GM18909 (cell line): ENCODE data around the gene ARRB1.
A peak's percentile ranks its signal among the peaks of the same experiment; 100 is the strongest.
"Not testable (repeated sequence)": the region's sequence is repeated elsewhere in the genome, so short reads cannot be mapped to it uniquely, and the experiment has no call there.

Experiments used
- ATAC-seq: cut with Tn5 transposase; IDR thresholded peaks from one replicate; pipeline ENCODE4 v1.9.1; 2021; ENCODE audit warnings: mild to moderate bottlenecking; ENCODE audit not compliant: unreplicated experiment, poor library complexity

The ARRB1 gene

GRCh38 chr11:75373201-75373600, 21.7 kb upstream of the ARRB1 start:
- ATAC-seq = no peak

DNA sequence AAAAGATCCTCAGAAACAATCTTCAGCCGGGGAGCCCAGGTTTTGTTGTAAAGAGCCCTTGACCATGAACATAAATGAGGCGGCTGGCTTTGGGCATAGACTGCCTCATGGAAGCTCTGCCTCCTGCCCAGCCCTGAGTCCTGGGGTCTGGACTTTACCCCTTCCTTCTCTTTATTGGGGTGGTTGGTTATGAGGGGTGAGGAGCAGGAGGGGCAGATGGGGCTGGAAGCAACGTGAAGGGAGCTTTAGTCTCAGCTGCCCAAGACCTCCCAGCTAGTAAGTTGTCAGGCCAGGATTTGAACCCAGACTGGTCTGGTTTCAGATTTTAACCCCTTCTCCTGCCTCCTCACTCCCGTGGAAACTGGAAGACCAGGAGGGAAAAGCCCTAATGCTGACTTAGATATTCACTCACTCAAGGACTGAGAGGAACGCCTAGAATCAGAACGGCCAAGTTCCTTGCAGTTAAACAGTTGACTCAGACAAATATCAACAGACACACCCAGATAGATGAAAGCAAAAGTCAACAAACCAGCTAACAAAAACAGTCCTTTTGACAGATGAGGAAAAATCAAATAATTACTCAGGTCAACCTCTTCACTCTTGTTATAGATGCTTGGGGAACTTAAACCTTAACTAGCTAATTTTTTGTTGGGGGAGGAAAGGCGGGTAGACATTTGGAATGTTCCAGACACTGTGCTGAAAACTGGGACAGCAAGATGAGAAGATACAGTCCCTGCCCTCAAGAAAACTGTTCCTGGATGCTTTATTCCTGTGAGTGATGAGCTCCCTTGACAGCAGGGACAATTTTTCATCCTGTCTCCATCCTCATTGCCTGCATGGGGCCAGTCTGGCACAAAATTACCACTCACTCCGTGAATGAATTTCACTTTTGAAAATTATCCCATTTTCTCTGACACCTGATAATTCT, 20.8 kb upstream of the ARRB1 start:
- no peak for ATAC-seq

DNA sequence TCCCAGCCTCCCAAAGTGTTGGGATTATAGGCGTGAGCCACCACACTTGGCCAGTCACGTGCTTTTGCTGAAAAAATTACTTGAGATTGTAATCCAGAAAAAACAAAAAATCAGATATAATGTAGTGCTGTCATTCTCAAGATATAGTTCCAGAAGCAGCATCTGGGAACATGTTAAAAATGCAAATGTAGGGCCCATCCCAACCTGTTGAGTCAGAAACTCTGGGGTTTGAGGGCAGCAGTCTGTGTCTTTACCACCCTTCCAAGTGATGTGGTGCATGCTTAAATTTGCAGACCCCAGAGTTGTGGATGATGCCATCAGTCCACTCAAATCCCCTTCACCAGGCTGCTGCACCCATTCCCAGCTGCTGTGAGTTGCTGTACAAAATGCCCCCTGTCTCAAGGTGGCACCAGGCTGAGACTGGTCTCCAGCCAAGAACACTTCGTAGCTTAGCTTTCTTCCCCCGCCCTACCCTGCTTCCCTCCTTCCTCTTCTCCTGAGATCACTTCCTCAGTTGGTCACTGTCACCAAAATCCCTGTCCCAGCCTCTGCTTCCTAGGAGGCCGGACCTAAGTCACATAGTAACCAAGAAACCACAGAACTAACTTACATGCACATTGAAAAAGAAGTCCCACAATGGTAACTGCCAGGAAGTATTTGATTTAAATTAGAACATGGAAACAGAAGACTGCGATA, 18.2 kb upstream of the ARRB1 start:
- no peak for ATAC-seq

- ATAC-seq = not testable (repeated sequence)
Observed at GRCh38 chr11:75366826-75367225, 15.4 kb upstream of the ARRB1 start.

- ATAC-seq = no peak
Observed at GRCh38 chr11:75365711-75366181, 14.3 kb upstream of the ARRB1 start.

GRCh38 chr11:75362285-75362684, 10.8 kb upstream of the ARRB1 start:
- ATAC-seq = not testable (repeated sequence)

GRCh38 chr11:75356613-75357012, 5.2 kb upstream of the ARRB1 start:
- ATAC-seq = no peak

DNA sequence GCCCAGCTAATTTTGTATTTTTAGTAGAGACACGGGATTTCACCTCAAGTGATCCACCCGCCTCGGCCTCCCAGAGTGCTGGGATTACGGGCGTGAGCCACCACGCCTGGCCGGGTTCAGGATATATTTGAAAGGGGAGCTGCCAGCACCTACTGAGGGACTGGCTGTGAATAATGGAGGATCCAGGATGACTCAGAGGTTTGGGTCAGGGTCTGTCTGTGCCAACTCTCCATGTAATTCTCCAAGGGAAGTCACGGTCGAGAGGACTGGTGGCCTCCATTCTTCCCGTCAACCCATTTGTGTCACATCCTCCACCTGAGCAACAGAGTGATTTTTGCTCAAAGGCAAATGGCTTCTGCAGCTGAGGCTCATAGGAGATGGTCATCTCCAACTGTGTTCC, 3.6 kb upstream of the ARRB1 start:
- no peak for ATAC-seq

DNA sequence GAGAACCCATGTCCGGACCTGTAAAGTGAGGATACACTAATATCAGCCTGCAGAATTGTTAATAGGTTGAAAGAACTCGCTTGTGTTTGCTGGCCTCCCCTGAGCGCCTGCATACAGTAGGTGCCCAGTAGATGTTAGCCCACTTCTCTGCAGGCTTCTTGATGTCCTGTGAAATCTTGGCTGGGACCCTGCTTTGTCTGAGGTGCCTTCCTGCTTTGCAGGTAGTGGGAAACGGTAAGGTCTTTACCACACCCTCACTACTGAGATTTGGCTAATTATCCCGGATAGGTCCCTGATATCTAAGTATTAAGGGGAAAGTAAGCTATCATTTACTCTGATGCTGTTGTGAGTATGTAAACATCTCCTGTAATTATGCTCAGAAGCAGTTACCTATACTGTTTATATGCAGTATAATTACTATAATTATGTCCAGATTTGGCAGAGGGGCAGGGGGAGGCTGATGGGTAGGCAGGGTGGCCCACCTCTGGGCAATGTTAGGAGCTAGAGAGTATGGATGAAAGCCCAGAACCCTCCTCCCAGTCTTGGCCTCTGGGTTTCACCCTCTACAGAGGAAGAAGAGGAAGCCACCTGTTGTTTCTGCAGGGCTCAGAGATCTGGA, 1.2 kb upstream of the ARRB1 start:
- no peak for ATAC-seq

DNA sequence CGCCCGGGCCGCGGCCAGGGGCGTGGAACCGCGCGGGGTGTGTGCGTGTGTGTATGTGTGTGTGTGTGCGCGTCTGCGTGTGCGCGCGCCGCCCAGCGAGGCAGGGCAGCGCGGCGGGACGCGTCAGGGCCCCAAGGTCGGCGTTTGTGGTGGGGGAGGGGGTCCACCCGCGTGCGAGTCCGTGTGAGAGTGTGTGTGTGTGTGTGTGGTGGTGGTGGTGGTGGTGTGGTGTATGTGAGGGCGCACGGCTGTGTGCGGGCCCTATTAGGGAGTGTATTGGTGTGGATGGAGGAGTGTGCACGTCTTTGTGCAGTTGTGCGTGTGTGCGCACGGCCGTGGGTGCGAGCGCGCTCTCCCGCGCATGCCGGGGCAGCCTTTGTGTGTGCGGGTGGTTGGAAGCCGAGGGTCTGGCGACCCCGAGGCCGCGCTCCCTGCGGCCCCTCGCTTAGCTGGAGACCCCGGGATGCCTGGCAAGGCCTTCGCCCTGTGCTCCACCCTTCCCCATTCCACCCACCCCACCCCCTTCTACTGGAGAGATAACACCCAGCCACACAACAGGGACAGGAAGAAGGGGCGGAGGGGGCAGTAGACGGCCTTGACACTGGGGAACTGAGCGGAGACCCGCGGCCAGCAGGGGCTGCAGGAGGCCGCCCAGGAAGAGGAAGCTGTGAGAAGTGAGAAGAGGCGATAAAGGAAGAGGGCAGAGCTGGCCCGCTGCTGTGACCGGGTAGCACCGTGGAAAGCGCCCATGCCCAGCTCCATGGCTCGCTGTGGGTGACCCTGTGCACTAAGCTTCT, 528 bp upstream of the ARRB1 start:
- peak; percentile 43 for ATAC-seq

DNA sequence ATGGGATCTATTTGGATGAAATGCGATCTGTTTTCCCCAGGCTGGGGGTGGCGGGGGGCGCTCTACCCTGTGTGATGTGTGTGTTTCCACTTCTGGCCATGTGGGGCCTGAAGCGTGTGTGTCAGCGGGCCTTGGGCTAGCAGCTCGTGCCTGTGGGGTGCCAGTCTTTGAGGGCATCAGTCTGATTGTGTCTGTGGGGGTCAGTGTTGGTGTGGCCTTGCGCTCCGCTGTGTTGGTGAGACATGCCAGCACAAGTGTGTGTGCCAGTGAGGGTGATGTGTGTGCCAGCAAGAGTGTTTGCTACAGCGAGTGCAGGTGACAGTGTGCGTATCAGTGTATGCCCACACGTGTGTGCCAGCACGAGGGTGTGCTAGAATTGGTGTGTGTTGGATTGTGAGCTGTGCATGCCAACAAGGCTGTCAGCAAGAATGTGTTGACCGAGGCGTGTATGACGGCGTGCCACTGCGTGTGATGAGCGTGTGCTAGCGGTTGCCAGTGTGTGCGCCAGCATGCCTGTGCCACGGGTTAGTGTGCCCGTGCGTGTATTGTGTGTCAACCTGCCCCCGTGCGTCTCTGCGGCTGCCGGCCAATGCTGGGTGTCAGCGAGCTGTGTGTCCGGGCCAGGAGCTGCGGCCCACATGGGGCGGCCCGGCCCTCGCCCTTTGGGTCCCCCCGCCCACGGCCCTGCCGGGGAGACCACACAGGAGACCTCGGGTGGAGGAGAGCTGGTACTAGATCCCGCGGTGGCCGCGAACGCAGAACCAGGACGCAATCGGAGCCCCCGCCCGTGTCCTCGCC, 519 bp downstream of the ARRB1 start:
- peak; percentile 28 for ATAC-seq

DNA sequence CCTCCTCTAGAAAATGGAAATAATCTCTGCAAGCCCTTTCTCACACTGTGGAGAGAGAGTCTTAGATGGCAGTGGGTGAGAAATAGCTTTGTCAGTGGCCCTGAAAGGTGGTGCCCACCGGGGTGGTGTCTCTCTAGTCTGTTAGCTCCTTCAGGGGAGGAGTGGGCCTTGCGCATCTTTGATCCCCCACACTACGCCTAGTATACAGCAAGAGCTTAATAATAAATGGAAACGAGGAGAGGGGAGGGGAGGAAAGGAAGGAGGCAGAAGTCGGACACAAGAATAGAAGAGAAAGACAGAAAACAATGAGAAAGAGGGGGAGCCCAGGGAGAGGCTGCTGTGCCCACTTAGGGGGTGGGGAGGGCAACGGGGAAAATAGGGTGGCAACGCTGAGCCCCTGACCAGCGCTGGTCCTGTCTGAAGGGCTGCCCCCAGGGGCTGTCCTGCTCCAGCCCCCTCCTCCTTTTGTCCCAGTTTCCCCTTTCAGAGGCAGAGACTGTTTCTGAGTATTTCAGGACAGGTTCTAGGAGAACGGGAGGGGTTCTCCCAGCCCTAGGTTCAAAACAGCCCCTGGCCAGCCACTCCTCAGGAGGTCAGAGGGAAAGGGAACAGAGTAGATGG, 1.2 kb downstream of the ARRB1 start:
- ATAC-seq = no peak

- ATAC-seq = no peak
Observed at GRCh38 chr11:75349521-75350116, 1.8 kb downstream of the ARRB1 start.

GRCh38 chr11:75347781-75348566, 3.5 kb downstream of the ARRB1 start:
- no peak for ATAC-seq

- no peak for ATAC-seq
Observed at GRCh38 chr11:75346912-75347647, 4.4 kb downstream of the ARRB1 start.

GRCh38 chr11:75346296-75346695, 5.2 kb downstream of the ARRB1 start:
- no peak for ATAC-seq

DNA sequence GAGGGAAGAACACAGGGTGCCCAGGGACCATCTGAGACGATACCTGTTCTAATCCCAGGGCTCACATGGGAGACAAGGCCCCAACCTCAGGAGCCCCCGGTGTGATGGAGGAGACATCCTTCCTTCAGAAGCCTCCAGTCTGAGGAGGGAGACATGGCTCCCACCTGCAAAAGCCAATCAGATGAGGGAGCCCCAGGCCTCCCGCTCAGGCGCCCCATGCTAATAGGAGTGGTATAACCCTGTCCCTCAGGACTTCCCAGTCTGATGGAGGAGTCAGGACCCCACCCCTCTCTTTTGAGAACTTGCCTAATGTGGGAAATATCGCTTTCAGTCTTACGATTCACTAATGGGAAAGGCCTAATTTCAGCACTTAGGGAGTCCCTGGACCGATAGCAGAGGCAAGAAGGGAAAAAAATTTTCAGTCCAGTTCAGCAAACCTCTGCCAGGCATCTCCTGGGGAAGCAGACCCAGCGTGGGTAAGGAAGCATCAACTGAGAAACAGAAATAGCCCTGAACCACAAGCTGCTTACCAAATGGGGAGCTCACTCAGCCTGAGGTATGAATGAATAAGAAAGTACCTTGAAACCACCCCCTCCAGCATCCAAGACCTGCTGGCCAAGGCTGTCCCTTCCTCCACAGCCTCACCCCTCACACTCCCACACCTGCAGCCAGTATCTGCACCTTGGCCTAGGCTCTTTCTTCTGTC, 5.9 kb downstream of the ARRB1 start:
- ATAC-seq = no peak
